ENCODE data around the gene IMP4.

The IMP4 gene

GRCh38 chr2:130336877-130337734 lies 5.6 kb upstream of the IMP4 start:
- DNase-seq, result peak; percentile 63

GRCh38 chr2:130337735-130338325 lies 4.9 kb upstream of the IMP4 start:
- no peak for DNase-seq

DNA sequence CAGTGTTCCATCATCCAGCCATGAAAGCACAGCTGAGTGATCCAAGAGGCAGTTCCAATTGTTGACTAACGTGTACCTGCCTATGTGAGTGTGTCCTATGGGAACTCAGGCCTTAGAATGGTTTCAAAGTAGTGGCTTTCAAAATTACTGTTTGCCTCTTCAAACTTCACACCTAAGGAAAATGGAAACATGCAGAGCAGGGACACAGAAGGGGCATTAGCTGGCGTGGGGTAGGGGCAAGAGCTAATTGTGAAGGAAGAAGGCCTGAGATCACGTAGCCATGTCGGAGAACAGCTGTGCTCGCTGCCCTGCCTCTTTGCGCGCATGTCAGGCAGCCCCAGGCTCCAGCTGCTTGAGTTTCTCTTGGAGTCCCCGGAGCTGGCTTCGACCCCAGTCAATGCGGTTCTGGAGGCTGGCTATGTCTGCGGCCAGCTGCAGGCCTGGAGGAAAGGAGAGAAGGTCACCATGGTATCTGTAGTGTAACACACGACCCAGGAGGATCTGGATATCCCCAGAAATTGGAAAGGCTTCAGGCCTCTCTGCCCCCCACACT lies 3.8 kb upstream of the IMP4 start:
- DNase-seq, result no peak

GRCh38 chr2:130339885-130340745 lies 2.6 kb upstream of the IMP4 start:
- no peak for DNase-seq

GRCh38 chr2:130341562-130342019 lies 1.1 kb upstream of the IMP4 start:
- no peak for DNase-seq

DNA sequence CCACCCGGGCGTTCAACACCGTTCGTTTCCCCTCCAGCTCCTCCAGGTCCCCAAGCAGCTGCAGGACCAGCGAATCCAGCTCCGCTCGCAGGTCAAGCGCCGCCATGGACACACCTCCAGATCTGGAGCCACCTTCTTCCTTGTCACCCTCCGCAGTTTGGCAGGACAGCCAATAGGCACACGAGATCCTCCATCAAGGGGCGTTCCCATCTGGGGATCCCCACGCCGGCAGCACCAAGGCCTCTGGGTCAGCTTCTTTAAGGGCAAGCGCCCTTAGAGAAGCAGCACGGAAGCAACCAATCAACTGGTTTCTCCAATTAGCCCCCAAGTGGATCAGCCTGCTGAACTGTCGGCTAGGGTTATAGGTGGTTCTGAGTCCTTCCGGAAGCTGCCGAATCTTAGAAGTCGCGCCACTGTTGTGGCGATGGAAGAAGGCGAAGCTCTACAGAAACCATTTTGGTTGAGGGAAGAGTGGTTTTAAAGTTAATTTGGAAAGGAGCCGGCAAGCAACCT lies 621 bp upstream of the IMP4 start:
- peak; percentile 80 for DNase-seq

GRCh38 chr2:130344578-130344977 lies 1.9 kb downstream of the IMP4 start:
- no peak for DNase-seq

GRCh38 chr2:130345091-130345490 lies 2.4 kb downstream of the IMP4 start:
- no peak for DNase-seq

GRCh38 chr2:130345611-130346010 lies 2.9 kb downstream of the IMP4 start:
- DNase-seq, result no peak

GRCh38 chr2:130346041-130346740 lies 3.5 kb downstream of the IMP4 start:
- DNase-seq, result no peak

- no peak for DNase-seq
Observed at GRCh38 chr2:130346741-130347066, 4.0 kb downstream of the IMP4 start.

- no peak for DNase-seq
Observed at GRCh38 chr2:130347220-130347925, 4.7 kb downstream of the IMP4 start.

- no peak for DNase-seq
Observed at GRCh38 chr2:130349174-130349573, 6.5 kb downstream of the IMP4 start.

DNA sequence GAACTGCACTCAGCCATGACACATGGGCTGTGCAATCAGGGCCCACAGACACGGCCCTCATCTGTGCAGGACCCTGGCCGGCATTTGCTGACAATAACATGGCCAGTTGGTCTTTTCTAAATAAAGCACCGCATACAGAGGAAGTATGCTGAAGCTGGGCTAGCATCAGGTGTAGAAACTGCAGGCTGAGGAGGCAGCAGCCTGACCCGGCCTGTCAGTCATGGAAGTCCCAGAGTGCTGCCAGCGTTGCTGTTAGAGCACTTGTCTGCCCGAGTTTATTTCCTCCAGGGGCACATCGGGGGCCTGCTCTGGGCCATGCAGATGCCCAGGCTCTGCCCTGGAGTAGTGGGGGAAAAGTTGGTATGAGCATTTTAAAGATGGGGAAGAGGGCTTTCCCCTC lies 9.0 kb downstream of the IMP4 start:
- DNase-seq, result no peak

DNA sequence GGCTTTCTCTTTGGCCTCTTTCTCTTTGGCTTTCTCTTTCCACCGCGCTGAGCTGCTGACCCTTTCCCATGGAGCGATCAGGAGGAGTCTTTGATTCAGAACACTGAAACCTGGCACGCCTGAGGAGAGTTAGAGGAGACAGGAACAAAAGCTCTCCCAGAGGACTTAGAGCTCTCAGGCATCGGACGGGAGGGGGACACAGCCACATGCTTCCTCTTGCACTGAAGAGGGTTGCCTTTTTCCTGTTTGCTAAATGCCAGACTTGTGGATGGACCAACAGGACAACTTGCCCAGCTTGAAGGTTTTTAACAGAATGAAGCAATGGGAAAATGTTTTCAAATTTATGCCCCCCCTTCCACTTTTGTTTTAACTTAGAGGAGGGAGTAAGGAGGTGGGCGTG lies 9.5 kb downstream of the IMP4 start:
- no peak for DNase-seq

- DNase-seq, result no peak
Observed at GRCh38 chr2:130353291-130354138, 10.8 kb downstream of the IMP4 start.

DNA sequence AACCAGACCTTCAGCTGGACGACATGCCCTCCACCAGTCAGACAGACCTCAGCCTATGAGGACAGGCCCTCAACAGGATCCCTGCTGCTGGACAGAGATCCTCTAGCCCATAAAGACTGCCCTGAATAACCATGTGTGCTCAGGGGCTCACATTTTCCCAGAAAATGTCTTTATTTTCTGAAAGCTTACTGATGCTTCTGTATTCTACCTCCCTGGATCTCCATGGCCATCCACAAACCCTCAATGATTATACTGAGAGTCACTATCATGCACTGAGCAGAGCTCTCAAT lies 11.4 kb downstream of the IMP4 start:
- no peak for DNase-seq

DNA sequence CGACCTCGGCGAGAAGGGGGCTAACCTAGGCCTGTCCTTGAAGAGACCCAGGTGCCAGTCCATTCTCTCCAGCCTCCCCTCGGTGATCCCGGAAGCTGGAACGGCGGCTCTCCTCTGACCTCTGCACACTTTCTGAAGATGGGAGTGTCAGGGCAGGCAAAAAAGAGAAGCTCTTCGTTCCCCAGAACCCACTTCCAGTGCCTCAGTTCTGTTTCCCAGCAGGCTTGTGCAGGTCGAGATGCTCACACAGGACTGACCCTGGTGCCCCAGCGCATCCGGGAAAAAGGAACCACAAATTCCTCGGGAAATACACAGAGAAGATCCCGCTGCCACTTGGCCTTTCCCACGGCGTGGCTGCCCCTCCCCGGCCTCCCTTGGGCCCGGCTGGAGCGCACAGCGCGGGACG lies 12.5 kb downstream of the IMP4 start:
- DNase-seq, result no peak

- peak; percentile 66 for DNase-seq
Observed at GRCh38 chr2:130355578-130356431, 13.1 kb downstream of the IMP4 start, which contains the start of gene PTPN18. Gene PTPN18 (plus strand): TSS chr2:130356056. CDS start chr2:130356108, 52 bp downstream.

DNA sequence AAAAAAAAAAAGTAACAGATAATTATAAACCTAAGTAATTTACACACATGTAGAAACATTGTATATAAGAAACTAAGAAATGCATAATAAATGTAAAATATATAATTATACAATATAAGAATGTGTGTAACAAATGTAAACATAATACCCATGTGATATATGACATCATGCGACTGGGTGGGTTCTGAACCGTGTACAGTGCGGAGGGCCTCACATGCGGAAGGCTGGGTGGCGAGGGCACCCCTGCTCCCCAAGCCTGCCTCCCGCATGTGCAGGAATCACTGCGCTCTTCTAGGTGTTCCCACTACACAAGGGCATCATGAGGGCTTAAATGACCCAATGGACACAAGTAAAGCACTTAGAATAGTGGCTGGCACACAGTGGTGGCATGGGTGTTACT lies 15.2 kb downstream of the IMP4 start:
- no peak for DNase-seq

All from stimulated activated CD4-positive, alpha-beta T cell treated with anti-CD3 and anti-CD28 coated beads, Interleukin-4, amount 100 ng/mL, for 1 hour (primary cell).